Activated B cell treated with CpG ODN at 0.5 μM for 24 hours (primary cell): ENCODE results near the gene AGFG2. TPM values are rescaled to one million over a fixed set of nuclear protein-coding genes. Genes with fewer than 3 reads are reported as not detected.

ENCODE experiments used
- ATAC-seq: fragments of 200-7000 bp; cut with Tn5 transposase; one replicate; pipeline ENCODE4 v1.10.0; 2021; ENCODE audit warnings: low read depth, mild to moderate bottlenecking, moderate library complexity
- CTCF ChIA-PET: fragments of 350-600 bp; sonication (Branson Sonifier 250); formaldehyde crosslinking; loops from one replicate; lab custom pipeline; 2021; ENCODE audit warnings: antibody characterized with exemption; lab: Charles Lee
- POLR2A ChIA-PET: fragments of 350-600 bp; sonication (Branson Sonifier 250); formaldehyde crosslinking; loops from one replicate; lab custom pipeline; 2021; ENCODE audit warnings: antibody characterized with exemption; lab: Charles Lee
- DNase-seq: peaks from one replicate; pipeline ENCODE4 v3.0.0; 2022
- H3K27ac Mint-ChIP-seq: one replicate; pipeline ENCODE4 v1.8.0; 2020; ENCODE audit warnings: mixed read lengths
- H3K27me3 Mint-ChIP-seq: one replicate; pipeline ENCODE4 v1.8.0; 2021; ENCODE audit warnings: mixed read lengths
- H3K36me3 Mint-ChIP-seq: one replicate; pipeline ENCODE4 v1.8.0; 2021; ENCODE audit warnings: low read depth, mixed read lengths
- H3K4me1 Mint-ChIP-seq: one replicate; pipeline ENCODE4 v1.8.0; 2021; ENCODE audit warnings: mixed read lengths
- H3K4me3 Mint-ChIP-seq: one replicate; pipeline ENCODE4 v1.8.0; 2020; ENCODE audit warnings: mild to moderate bottlenecking, mixed read lengths
- H3K9me3 Mint-ChIP-seq: one replicate; pipeline ENCODE4 v1.8.0; 2020; ENCODE audit warnings: mixed read lengths
- CTCF ChIP-seq: fragments of 200-600 bp; IDR thresholded peaks from one replicate; pipeline ENCODE4 v1.8.0; 2022; ENCODE audit warnings: antibody characterized with exemption, mild to moderate bottlenecking
- intact Hi-C: fragments of 100-400 bp; cut with micrococcal nuclease; formaldehyde crosslinking; loops from one replicate; pipeline ENCODE4 v1.15.1; 2024
- total RNA-seq: library from RNA; stranded (reverse); gene quantifications from 2 replicates; pipeline ENCODE4 v1.2.3, GENCODE V29; 2022

AGFG2 gene
- total RNA-seq, 1 donor from 2014 or later: 9.5 TPM

- intact Hi-C loops: no loop called here
- Mint-ChIP-seq H3K27ac (no peak overlapping the region), H3K4me1 (peaks cover 32% of the 10 kb centered on the region), H3K36me3 (peaks cover 35% of the 10 kb centered on the region), H3K9me3 (no peaks in the 10 kb centered on the region), H3K4me3 (no peak overlapping the region), H3K27me3 (no peaks in the 10 kb centered on the region)
- DNase-seq (no peak), ATAC-seq (no peak)
- TF ChIP-seq CTCF: no peak
- CTCF ChIA-PET: no interaction called here
- POLR2A ChIA-PET: interaction anchor here (0.5 to 0.6 kb wide), 2 partner anchors 18 to 46 kb away, joined by 3 to 5 read pairs; no protein-coding TSS in a partner anchor
Measured at GRCh38 chr7:100572949-100573675, 34.1 kb downstream of the AGFG2 start.

GRCh38 chr7:100573691-100574361, 34.8 kb downstream of the AGFG2 start, which contains the start of gene SAP25:
Gene SAP25, minus strand, starts transcription at chr7:100573900. Its CDS starts 158 bp downstream, at chr7:100573742.
- Mint-ChIP-seq H3K36me3 (peaks cover 35% of the 10 kb centered on the region), H3K27ac (no peak within 1 kb of the TSS), H3K9me3 (no peaks in the 10 kb centered on the region), H3K4me1 (peaks cover 27% of the 10 kb centered on the region), H3K27me3 (no peaks in the 10 kb centered on the region), H3K4me3 (no peak within 1 kb of the TSS)
- CTCF ChIA-PET: no interaction called here
- DNase-seq (no peak), ATAC-seq (no peak)
- intact Hi-C loops: no loop called here
- TF ChIP-seq CTCF: no peak
- POLR2A ChIA-PET: interaction anchor here (0.5 kb wide), 1 partner anchor 19 kb away, joined by 5 read pairs; no protein-coding TSS in a partner anchor

- CTCF ChIA-PET: no interaction called here
- intact Hi-C loops: no loop called here
Measured at GRCh38 chr7:100574362-100575205, 35.6 kb downstream of the AGFG2 start.

GRCh38 chr7:100575206-100575631, 36.2 kb downstream of the AGFG2 start:
- no peak for ATAC-seq
- no peak for DNase-seq
- POLR2A ChIA-PET: no interaction called here
- Mint-ChIP-seq H3K27ac (no peak overlapping the region), H3K9me3 (no peaks in the 10 kb centered on the region), H3K4me3 (no peak overlapping the region), H3K27me3 (no peaks in the 10 kb centered on the region), H3K4me1 (peaks cover 18% of the 10 kb centered on the region), H3K36me3 (peaks cover 35% of the 10 kb centered on the region)
- TF ChIP-seq CTCF: no peak
- intact Hi-C loops: no loop called here
- CTCF ChIA-PET: no interaction called here

More at GRCh38 chr7:100574362-100575205, 35.6 kb downstream of the AGFG2 start:
- Mint-ChIP-seq H3K4me1 (peaks cover 19% of the 10 kb centered on the region), H3K4me3 (no peak overlapping the region), H3K9me3 (no peaks in the 10 kb centered on the region), H3K36me3 (peaks cover 35% of the 10 kb centered on the region), H3K27ac (no peak overlapping the region), H3K27me3 (no peaks in the 10 kb centered on the region)
- POLR2A ChIA-PET: no interaction called here
- no peak for DNase-seq
- no peak for TF ChIP-seq CTCF
- no peak for ATAC-seq
